HUDEP-2 (cell line): ENCODE data around the gene ABCG4.
"Not testable (repeated sequence)": the region's sequence is repeated elsewhere in the genome, so short reads cannot be mapped to it uniquely, and the experiment has no call there.

Experiments used
- DNase-seq, 76 experiments: peaks; one replicate each; lab custom pipeline; 2025; ENCODE audit not compliant: unreplicated experiment in 76 of 76; lab: John Stamatoyannopoulos, UW

The ABCG4 gene

DNA sequence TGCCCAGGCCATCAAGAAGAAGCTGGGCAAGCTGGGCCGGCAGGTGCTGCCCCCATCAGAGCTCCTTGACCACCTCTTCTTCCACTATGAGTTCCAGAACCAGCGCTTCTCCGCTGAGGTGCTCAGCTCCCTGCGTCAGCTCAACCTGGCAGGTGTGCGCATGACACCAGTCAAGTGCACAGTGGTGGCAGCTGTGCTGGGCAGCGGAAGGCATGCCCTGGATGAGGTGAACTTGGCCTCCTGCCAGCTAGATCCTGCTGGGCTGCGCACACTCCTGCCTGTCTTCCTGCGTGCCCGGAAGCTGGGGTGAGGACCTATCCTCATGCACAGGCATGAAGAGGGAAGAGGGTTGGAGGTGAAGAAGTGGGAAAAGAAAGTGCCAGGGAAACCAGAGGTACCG is 31.1 kb downstream of the ABCG4 start:
- no peak for DNase-seq

DNA sequence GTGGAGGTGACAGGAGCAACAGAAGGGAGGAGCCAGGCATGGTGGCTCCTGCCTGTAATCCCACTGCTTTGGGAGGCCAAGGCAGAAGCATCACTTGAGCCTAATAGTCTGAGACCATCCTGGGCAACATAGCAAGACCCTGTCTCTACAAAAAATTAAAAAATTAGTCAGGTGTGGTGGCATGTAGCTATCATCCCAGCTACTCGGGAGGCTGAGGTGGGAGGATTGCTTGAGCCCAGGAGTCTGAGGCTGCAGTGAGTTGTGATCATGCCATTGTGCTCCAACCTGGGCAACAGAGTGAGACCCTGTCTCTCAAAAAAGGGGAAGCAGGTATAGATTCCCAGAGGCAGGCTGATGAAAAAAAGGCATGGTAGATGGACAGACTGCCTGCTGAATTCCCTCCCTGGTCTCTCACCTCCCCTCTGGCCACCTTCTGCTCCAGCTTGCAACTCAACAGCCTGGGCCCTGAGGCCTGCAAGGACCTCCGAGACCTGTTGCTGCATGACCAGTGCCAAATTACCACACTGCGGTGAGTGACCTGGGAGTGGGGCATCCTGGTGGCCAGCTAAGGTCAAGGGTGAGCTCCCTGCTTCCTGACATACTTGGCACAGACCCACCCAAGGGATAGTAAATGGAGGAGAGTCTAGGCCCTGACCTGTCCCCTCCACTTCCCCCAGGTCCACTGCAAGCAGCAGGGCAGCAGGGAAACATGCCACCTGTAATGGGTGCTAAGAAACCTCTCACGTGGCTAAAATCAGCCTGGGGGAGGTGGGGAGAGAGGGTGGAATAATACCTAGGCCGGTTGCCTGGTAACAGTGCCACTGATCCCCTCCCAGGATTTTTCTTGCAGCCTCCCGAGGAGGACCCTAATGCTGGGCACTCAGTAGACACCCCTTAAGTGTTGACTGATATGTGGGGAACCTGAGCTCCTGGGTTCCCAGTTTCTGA is 32.2 kb downstream of the ABCG4 start:
- DNase-seq, result no peak

DNA sequence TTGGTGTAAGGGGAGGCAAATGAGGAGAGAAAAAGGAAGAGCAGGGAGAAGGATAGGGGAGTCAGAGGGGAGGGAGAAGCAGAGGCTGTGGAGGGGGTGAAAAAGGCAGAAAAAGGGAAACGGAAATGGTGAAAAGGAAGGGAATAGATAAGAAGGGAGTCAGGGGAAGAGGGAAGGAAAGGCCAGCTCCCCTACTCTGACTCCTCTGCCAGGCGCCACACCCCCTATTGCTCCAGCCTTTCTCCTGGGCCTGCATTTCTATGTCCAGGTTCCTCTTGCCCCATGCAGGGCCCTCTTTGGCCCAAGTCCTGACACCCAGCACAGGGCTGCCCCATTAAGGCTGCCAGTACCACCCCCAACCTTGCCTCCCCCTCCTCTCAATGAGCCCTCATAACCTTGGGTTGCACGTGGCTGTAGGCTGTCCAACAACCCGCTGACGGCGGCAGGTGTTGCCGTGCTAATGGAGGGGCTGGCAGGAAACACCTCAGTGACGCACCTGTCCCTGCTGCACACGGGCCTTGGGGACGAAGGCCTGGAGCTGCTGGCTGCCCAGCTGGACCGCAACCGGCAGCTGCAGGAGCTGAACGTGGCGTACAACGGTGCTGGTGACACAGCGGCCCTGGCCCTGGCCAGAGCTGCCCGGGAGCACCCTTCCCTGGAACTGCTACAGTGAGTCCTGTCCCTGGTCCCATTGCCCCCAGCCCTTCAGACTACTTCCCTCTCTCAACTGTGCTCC is 33.0 kb downstream of the ABCG4 start:
- no peak for DNase-seq

GRCh38 chr11:119184399-119184798 is 35.5 kb downstream of the ABCG4 start:
- DNase-seq, result not testable (repeated sequence)

- no peak for DNase-seq
These were observed 37.3 kb downstream of the ABCG4 start for GRCh38 chr11:119185981-119186634.

GRCh38 chr11:119187123-119187892 is 38.5 kb downstream of the ABCG4 start:
- no peak for DNase-seq

DNA sequence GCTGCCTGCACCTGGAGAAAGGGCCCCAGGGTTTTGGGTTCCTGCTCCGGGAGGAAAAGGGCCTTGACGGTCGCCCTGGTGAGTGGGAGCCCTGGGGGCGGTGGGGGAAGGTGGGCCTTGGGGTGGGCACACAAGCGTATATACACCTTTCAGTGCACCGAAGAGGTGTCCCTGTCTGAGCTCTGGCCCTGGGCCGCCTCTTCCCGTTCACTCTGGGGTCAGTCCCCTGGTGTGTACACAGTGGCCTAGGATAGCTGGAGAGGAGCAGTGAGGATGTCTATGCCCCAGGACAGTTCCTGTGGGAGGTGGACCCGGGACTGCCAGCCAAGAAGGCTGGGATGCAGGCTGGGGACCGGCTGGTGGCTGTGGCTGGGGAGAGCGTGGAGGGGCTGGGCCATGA is 39.2 kb downstream of the ABCG4 start:
- no peak for DNase-seq

DNA sequence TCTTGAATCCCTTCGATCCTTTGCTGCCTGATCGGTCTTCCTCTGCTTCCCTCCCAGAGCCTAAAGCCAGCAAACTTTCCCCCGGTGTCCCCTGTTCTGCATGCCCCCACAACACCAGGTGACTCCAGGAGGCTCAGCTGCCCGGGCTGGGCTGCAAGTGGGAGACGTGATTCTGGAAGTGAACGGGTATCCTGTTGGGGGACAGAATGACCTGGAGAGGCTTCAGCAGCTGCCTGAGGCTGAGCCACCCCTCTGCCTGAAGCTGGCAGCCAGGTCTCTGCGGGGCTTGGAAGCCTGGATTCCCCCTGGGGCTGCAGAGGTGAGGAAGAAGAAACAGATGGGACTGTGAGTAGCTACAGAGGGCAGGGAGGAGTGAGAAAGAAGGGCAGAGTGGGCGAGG is 40.0 kb downstream of the ABCG4 start:
- DNase-seq, result no peak

- no peak for DNase-seq
These were observed 40.5 kb downstream of the ABCG4 start for GRCh38 chr11:119189393-119189792.

DNA sequence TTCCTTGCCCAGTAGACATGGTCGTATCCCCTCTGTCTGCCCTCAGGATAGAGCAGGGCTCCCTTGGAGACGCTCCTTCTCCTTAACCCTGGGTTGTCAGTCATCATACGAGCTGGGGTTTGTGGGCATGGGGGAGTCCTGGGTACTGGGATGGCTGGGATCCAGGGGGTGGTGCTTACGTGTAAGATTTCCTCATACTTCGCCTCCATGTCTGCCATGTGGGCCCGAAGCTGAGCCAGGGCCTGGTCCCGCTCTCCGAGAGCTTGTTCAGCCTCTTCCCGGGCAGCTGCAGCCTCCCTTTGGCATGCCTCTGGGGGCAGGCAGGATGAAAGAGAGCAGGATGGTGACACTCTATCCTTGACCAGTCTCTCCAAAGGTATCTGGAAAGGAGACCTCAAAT is 41.7 kb downstream of the ABCG4 start:
- no peak for DNase-seq

GRCh38 chr11:119191265-119191664 is 42.4 kb downstream of the ABCG4 start:
- not testable (repeated sequence) for DNase-seq

DNA sequence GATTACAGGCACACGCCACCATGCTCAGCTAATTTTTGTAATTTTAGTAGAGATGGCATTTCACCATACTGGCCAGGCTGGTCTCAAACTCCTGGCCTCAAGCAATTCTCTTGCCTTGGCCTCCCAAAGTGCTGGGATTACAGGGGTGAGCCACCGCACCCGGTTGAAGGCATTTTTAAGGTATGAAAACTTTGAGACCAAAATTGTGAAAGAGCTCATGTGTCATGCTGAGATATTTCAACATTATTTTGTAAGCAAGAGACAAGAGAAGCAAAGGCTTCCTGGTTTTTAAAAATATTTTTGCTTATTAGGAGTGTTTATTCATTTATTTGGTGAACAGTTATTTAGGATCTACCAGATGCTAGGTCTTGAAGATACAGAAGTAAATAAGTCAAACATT is 43.3 kb downstream of the ABCG4 start:
- DNase-seq, result no peak

DNA sequence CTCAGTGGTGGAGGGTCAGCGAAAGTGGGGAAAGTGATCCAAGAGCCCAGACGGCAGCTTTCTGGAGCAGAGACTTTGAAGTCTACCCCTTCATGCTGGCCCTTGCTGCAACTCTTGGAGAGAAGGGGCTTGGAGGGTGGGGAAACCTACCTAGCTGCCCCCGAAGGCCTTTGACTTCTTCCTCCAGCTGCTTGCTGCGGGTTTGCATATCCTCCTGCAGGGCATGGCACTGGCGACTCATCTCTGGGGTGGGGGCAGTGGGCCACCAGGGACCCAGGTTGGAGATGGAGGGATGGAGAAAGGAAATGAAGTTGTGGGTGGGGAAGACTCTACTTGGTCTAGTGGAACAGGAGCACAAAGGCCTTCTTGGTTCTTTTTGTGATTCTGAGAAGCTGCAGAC is 44.1 kb downstream of the ABCG4 start:
- no peak for DNase-seq

DNA sequence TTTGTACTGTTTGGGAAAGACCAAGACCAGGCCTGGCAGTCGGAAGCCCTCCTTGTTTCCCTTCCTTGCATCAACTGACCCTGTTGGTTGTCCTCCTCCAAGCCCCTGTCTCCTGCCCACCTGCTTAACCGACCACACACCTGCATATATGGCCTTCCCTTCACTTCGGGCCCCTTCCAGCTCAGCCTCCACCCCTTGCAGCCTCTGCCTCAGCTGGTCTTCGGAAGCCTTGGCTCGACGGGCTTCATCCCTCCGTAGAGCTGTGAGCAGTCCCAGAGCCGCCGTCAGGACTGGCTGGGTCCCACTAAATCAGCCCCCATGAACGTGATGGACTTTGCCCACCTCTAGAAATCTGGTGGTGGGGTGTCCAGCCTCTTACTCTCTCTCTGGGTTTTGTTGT is 44.8 kb downstream of the ABCG4 start:
- DNase-seq, result no peak

DNA sequence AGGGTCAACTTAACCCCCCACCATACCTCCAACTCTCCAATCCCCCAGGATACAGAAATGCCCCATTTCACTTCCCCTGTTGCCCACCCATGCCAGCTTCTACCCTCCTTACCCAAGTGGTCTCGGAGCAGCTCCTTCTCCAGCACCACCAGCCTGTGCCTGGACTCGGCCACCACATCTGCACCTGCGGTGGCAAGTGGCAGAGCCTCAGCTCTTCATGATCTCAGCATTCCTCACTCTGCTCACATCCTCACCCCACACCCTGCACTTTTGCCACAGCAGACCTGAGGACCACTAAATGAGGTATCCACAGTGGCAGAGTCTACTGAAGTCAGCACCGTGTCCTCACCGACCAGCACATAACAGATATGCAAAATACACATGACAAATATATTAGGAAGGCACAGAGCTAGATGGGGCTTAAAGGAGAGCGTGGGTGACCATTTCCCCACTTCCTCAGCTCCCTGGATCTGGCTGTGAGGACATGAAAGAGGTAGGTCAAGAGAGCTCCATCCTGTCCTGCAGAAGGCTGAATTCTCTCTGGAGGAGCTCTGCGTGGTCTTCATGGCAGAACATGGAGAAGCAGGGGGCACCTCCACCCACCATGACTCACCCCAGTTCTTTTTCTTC is 46.1 kb downstream of the ABCG4 start:
- DNase-seq, result no peak

GRCh38 chr11:119195680-119196079 is 46.8 kb downstream of the ABCG4 start:
- peak in 2 of 76 experiments; percentile 1 to 9 for DNase-seq

DNA sequence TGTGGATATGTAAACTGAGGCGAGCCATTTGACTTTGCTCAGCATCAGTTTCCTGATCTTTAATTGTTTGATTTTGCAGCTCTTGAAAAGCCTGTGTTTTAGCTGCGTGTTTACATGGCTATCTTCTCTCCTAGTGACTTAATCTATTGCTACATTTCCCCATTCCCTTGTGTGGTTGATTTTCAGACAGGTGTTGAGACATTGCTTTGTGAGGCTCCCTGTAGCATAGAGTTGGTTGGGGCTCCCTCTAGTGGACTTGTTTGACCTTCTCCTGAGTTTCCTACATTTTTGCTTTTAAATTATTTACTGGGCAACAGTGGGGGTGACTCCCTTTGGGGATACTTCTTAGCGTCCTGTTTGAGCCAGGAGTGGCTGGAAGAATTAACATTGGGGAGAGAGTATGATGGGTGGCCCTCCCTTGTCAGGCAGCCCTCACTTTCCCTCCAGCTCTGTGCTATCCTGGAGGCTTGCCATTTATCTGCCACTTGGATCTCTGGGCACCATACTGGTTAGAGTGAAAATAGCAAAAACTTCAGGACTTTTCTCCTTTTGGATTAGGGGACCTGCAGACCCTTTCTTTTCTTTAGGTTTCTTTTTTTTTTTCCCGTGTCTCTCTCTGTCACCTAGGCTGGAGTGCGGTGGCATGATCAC is 48.1 kb downstream of the ABCG4 start:
- DNase-seq, result peak in 54 of 76 experiments; percentile 6 to 75 (median 41)

- no peak for DNase-seq
These were observed 50.1 kb downstream of the ABCG4 start for GRCh38 chr11:119198925-119199324.

GRCh38 chr11:119201236-119201635 is 52.4 kb downstream of the ABCG4 start:
- DNase-seq, result not testable (repeated sequence)

- DNase-seq, result no peak
These were observed 53.7 kb downstream of the ABCG4 start for GRCh38 chr11:119202554-119202953.
